ENCODE measurements around the gene CHD9.
"Not testable (repeated sequence)": the region's sequence is repeated elsewhere in the genome, so short reads cannot be mapped to it uniquely, and the experiment has no call there.

Gene CHD9

DNA sequence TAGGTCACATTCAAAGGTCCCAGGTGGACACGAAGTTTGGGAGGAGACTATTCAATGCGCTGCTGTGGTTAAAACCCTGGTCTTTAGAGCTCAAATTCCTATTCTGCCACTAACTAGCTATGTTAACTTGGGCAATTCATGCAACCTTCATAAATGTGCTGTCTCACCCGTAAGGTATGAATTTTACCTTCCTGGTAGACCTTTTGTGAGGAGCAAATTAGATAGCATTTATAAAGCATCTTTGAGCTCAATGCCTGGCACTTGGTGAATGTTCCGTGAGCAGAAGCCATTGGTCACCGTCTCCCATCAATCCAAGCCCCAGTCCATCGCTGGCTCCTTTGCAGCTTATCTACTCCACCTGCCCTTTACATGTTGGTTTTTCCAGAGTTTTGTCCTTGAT, 18.7 kb upstream of the CHD9 start:
- Histone ChIP-seq H3K27ac (ENCODE audit: extremely low read depth, low read depth, low read length) (no peak overlapping the region), H3K36me3 (ENCODE audit: control insufficient read depth in 2 of 2, insufficient read depth in 1 of 2, low read length in 2 of 2) (no peaks in the 10 kb centered on the region), H3K4me3 (ENCODE audit: low read depth, low read length) (no peak overlapping the region), H3K9me3 (ENCODE audit: control insufficient read depth, insufficient read depth, low read depth, low read length) (no peaks in the 10 kb centered on the region; the same call in 1 of the 2 replicates), H3K4me1 (ENCODE audit: control insufficient read depth, insufficient read depth, low read length) (no peaks in the 10 kb centered on the region)
- TF ChIP-seq ZNF18 (tag by site-specific recombination; IDR thresholded peaks at IDR 0.05) (no peak), ZNF184 (tag by site-specific recombination; IDR thresholded peaks at IDR 0.05) (no peak), OSR2 (tag by site-specific recombination; IDR thresholded peaks at IDR 0.05) (no peak), ZNF501 (tag by site-specific recombination; IDR thresholded peaks at IDR 0.05) (no peak)
- TF ChIP-seq, protein P1, sequence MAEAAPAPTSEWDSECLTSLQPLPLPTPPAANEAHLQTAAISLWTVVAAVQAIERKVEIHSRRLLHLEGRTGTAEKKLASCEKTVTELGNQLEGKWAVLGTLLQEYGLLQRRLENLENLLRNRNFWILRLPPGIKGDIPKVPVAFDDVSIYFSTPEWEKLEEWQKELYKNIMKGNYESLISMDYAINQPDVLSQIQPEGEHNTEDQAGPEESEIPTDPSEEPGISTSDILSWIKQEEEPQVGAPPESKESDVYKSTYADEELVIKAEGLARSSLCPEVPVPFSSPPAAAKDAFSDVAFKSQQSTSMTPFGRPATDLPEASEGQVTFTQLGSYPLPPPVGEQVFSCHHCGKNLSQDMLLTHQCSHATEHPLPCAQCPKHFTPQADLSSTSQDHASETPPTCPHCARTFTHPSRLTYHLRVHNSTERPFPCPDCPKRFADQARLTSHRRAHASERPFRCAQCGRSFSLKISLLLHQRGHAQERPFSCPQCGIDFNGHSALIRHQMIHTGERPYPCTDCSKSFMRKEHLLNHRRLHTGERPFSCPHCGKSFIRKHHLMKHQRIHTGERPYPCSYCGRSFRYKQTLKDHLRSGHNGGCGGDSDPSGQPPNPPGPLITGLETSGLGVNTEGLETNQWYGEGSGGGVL (tag by site-specific recombination; IDR thresholded peaks at IDR 0.05): no peak
- ChIA-PET POLR2A (no interaction called here), CTCF (no interaction called here)

- H3K4me1 ChIP-seq (ENCODE audit: control insufficient read depth, insufficient read depth, low read length); POLR2A ChIA-PET; H3K27ac ChIP-seq (ENCODE audit: extremely low read depth, low read depth, low read length); H3K36me3 ChIP-seq (ENCODE audit: control insufficient read depth in 2 of 2, insufficient read depth in 1 of 2, low read length in 2 of 2); H3K4me3 ChIP-seq (ENCODE audit: low read depth, low read length); H3K9me3 ChIP-seq (ENCODE audit: control insufficient read depth, insufficient read depth, low read depth, low read length): not testable (repeated sequence)
- CTCF ChIA-PET: interaction anchor here (0.5 kb wide), 1 partner anchor 1981 kb away, joined by 3 read pairs; no protein-coding TSS in a partner anchor
Measured at GRCh38 chr16:53036711-53037110, 18.1 kb upstream of the CHD9 start.

DNA sequence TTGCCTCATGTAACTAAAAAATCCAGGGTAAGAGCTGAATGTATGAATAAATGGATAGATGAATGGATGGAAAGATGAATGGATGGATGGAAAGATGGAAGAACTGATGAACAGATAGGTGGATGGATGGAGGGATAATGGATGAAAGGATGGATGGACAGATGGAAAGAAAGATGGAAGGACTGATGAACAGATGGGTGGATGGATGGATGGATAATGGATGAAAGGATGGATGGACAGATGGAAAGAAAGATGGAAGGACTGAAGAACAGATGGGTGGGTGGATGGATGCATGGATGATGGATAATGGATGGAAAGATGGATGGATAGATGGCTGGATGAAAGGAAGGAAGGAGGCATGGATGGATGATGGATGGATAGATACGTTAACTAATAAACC, 14.0 kb upstream of the CHD9 start:
- POLR2A ChIA-PET: no interaction called here
- Histone ChIP-seq H3K27ac (ENCODE audit: extremely low read depth, low read depth, low read length) (no peak overlapping the region), H3K4me1 (ENCODE audit: control insufficient read depth, insufficient read depth, low read length) (no peaks in the 10 kb centered on the region), H3K9me3 (ENCODE audit: control insufficient read depth, insufficient read depth, low read depth, low read length) (no peaks in the 10 kb centered on the region), H3K4me3 (ENCODE audit: low read depth, low read length) (no peak overlapping the region), H3K36me3 (ENCODE audit: control insufficient read depth in 2 of 2, insufficient read depth in 1 of 2, low read length in 2 of 2) (no peaks in the 10 kb centered on the region)
- CTCF ChIA-PET: no interaction called here
- TF ChIP-seq ZNF701 (tag by site-specific recombination; IDR thresholded peaks at IDR 0.05) (no peak), GLI4 (tag by site-specific recombination; IDR thresholded peaks at IDR 0.05) (no peak), ZNF394 (tag by site-specific recombination; IDR thresholded peaks at IDR 0.05; ENCODE audit: borderline replicate concordance) (no peak), ZBTB17 (tag by site-specific recombination; IDR thresholded peaks at IDR 0.05) (peak; percentile 57), KLF7 (tag by site-specific recombination; IDR thresholded peaks at IDR 0.05; ENCODE audit: borderline replicate concordance) (no peak), ZNF366 (tag by site-specific recombination; conservative IDR thresholded peaks at IDR 0.05) (peak; percentile 98), ZNF302 (tag by site-specific recombination; IDR thresholded peaks at IDR 0.05; ENCODE audit: low read depth) (no peak), GLIS2 (tag by site-specific recombination; IDR thresholded peaks at IDR 0.05) (no peak)

DNA sequence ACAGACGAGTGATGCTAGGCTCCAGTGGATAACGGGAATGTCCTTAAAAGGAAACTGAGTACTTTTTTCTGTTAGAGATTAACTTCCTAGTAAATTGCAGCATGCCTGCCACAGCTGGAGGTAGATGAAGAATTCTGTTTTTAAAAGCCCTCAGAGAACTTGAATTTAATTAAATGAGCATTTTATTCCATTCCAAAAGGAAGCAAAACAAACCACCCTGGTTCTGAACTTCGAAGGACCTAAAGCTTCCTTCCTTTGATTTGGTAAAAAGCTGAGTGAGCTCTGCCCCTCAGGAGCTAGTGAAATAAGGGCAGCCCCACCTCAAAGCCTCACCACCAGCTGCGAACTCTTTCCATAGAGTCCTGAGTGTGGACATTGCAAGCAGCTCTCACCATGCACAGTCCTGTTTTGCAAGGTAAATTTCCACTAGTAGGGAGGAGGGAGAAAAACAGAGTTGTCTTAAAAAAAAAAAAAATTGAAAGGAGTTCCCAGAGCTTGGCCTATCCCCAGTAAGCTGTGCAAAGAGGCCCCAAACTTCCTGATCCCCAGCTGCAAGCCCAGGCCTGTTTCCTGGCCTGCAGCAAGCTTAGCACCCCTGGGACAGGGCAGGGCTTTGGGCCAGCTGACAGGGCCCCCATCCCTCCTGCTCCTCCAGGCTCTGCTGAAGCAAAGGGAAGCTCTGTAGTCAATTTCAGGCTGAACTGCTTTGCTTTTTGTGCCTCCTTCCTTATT, 13.3 kb upstream of the CHD9 start:
- ChIA-PET CTCF (interaction anchor here (0.6 kb wide), 1 partner anchor 166 kb away, joined by 5 read pairs; no protein-coding TSS in a partner anchor), POLR2A (no interaction called here)
- no peaks in the 10 kb centered on the region for H3K4me1 ChIP-seq (ENCODE audit: control insufficient read depth, insufficient read depth, low read length)
- H3K27ac ChIP-seq (ENCODE audit: extremely low read depth, low read depth, low read length): no peak overlapping the region
- H3K4me3 ChIP-seq (ENCODE audit: low read depth, low read length): no peak overlapping the region
- H3K36me3 ChIP-seq (ENCODE audit: control insufficient read depth in 2 of 2, insufficient read depth in 1 of 2, low read length in 2 of 2): no peaks in the 10 kb centered on the region
- H3K9me3 ChIP-seq (ENCODE audit: control insufficient read depth, insufficient read depth, low read depth, low read length): no peaks in the 10 kb centered on the region
- TF ChIP-seq ZIC2 (tag by site-specific recombination; IDR thresholded peaks at IDR 0.05) (no peak), ZNF692 (tag by site-specific recombination; IDR thresholded peaks at IDR 0.05) (peak; percentile 29; the same call in 1 of the 2 replicates), ZFP41 (tag by site-specific recombination; IDR thresholded peaks at IDR 0.05; ENCODE audit: borderline replicate concordance) (no peak), ZBTB20 (tag by site-specific recombination; IDR thresholded peaks at IDR 0.05) (peak; percentile 46), ZNF423 (tag by site-specific recombination; IDR thresholded peaks at IDR 0.05) (no peak), ZNF335 (tag by site-specific recombination; conservative IDR thresholded peaks at IDR 0.05) (peak; percentile 26; the same call in 1 of the 2 replicates), MEIS1 (CRISPR knock-in tag; IDR thresholded peaks at IDR 0.05; ENCODE audit: borderline replicate concordance) (no peak), ZNF585B (tag by site-specific recombination; IDR thresholded peaks at IDR 0.05) (no peak)
- TF ChIP-seq, protein P2, sequence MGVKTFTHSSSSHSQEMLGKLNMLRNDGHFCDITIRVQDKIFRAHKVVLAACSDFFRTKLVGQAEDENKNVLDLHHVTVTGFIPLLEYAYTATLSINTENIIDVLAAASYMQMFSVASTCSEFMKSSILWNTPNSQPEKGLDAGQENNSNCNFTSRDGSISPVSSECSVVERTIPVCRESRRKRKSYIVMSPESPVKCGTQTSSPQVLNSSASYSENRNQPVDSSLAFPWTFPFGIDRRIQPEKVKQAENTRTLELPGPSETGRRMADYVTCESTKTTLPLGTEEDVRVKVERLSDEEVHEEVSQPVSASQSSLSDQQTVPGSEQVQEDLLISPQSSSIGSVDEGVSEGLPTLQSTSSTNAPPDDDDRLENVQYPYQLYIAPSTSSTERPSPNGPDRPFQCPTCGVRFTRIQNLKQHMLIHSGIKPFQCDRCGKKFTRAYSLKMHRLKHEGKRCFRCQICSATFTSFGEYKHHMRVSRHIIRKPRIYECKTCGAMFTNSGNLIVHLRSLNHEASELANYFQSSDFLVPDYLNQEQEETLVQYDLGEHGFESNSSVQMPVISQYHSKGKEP (tag by site-specific recombination; IDR thresholded peaks at IDR 0.05): peak; percentile 21; the same call in 1 of the 2 replicates

Measured in HEK293 (cell line).